ENCODE results near the gene CYP26C1. TPM values are rescaled to one million over a fixed set of nuclear protein-coding genes. Genes with fewer than 3 reads are reported as not detected.
"Not testable (repeated sequence)": the region's sequence is repeated elsewhere in the genome, so short reads cannot be mapped to it uniquely, and the experiment has no call there.

CYP26C1 gene
- total RNA-seq, 1 experiment from 2014 or later = not detected

DNA sequence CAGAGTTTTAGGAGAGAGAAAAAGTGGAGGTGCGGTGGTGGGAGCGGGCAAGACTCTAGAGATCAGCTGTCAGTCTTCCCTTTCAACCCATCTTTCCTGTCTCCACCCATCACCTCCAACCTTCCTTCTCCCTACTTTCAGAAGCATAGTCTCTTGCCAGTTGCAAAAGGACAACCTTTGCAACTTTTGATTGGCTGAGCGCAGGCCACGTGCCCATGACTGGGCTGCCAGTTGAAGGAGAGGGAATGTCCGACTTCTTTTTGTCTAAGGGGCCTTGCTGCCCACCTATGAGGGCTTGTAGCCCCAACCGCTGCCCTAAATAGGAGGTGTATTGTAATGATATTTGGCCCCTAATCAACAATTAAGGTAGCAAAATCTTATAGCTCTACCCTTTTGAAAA is 25.7 kb downstream of the CYP26C1 start:
- Histone ChIP-seq H3K27me3 (no peaks in the 10 kb centered on the region), H3K9me3 (no peaks in the 10 kb centered on the region), H3K4me3 (no peak overlapping the region), H3K36me3 (no peaks in the 10 kb centered on the region)
- DNase-seq = no peak

DNA sequence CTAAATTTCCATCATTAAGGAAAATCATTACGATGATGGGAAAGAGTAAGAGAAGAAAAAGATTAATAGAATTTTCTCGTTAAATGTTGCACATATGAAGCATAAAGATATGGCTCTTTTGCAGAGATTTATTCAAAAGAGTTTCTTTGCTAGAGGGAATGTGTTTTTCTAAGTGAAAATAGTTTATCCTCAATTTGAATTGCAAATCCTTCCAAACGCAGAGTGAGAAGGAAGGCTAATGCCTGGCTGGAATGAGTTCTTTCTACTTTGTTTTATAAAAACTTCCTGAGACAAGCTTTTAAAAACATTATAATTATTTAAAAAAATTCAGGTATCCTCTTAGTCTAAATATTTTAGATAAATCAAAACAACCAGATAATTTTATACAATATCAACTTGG is 27.2 kb downstream of the CYP26C1 start:
- Histone ChIP-seq H3K9me3 (no peaks in the 10 kb centered on the region), H3K36me3 (no peaks in the 10 kb centered on the region), H3K4me3 (no peak overlapping the region), H3K27me3 (no peaks in the 10 kb centered on the region)
- DNase-seq = no peak

GRCh38 chr10:93088466-93088865 is 27.9 kb downstream of the CYP26C1 start:
- H3K27me3 ChIP-seq = no peaks in the 10 kb centered on the region
- no peaks in the 10 kb centered on the region for H3K9me3 ChIP-seq
- H3K36me3 ChIP-seq = no peaks in the 10 kb centered on the region
- no peak overlapping the region for H3K4me3 ChIP-seq
- no peak for DNase-seq

- DNase-seq = no peak
- Histone ChIP-seq H3K9me3 (no peaks in the 10 kb centered on the region), H3K4me3 (no peak overlapping the region), H3K27me3 (no peaks in the 10 kb centered on the region), H3K36me3 (no peaks in the 10 kb centered on the region)
Measured at GRCh38 chr10:93090619-93091018, 30.0 kb downstream of the CYP26C1 start.

DNA sequence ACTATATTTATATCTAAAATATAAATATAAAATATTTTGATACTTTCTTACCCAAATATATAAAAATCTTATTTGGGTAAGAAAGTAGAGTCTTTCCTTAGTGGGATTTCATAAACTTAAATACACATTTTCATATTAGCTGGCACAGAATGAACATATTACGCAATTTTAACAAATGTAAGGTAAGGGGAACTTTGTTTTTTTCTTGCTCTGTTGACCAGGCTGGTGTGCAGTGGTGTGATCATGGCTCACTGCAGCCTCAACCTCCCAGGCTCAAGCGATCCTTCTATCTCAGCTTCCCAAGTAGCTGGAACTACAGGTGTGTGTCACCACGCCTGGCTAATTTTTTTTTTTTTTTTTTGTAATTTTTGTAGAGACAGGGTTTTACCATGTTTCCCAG is 31.4 kb downstream of the CYP26C1 start:
- DNase-seq = no peak
- no peak overlapping the region for H3K4me3 ChIP-seq
- H3K27me3 ChIP-seq = no peaks in the 10 kb centered on the region
- H3K36me3 ChIP-seq = no peaks in the 10 kb centered on the region
- no peaks in the 10 kb centered on the region for H3K9me3 ChIP-seq

- Histone ChIP-seq H3K9me3 (no peaks in the 10 kb centered on the region), H3K4me3 (no peak overlapping the region), H3K36me3 (no peaks in the 10 kb centered on the region), H3K27me3 (no peaks in the 10 kb centered on the region)
- no peak for DNase-seq
Measured at GRCh38 chr10:93095225-93095624, 34.6 kb downstream of the CYP26C1 start.

GRCh38 chr10:93096901-93097300 is 36.3 kb downstream of the CYP26C1 start:
- no peaks in the 10 kb centered on the region for H3K27me3 ChIP-seq
- H3K4me3 ChIP-seq = no peak overlapping the region
- no peaks in the 10 kb centered on the region for H3K9me3 ChIP-seq
- no peaks in the 10 kb centered on the region for H3K36me3 ChIP-seq
- no peak for DNase-seq

DNA sequence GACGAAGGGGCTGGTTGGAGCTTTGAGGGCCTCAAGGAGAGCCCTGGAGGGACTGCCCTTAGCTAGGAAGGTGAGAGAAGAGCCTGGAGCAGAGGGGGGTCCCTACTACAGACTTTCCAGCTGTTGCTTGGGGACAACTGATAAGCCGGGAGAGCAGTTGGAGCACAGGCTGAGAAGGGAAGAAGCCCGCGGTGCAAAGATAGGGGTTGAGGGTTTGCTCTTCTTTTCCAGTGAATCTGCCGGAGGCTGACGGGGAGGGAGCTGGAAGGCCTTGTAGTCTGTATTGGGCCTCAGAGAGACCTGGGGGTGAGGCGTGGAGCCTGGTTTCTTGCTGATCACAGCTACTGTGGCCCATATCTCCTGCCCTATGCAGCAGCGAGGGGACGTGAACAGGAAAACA is 36.8 kb downstream of the CYP26C1 start:
- H3K9me3 ChIP-seq = no peaks in the 10 kb centered on the region
- no peaks in the 10 kb centered on the region for H3K36me3 ChIP-seq
- no peak for DNase-seq
- no peak overlapping the region for H3K4me3 ChIP-seq
- H3K27me3 ChIP-seq = no peaks in the 10 kb centered on the region

- no peaks in the 10 kb centered on the region for H3K9me3 ChIP-seq
- no peaks in the 10 kb centered on the region for H3K36me3 ChIP-seq
- no peak for DNase-seq
- no peak overlapping the region for H3K4me3 ChIP-seq
- no peaks in the 10 kb centered on the region for H3K27me3 ChIP-seq
Measured at GRCh38 chr10:93098816-93099215, 38.2 kb downstream of the CYP26C1 start.

- H3K27me3 ChIP-seq = no peaks in the 10 kb centered on the region
- no peaks in the 10 kb centered on the region for H3K36me3 ChIP-seq
- no peak for DNase-seq
- H3K9me3 ChIP-seq = no peaks in the 10 kb centered on the region; the same call in 1 of the 2 replicates
- H3K4me3 ChIP-seq = no peak overlapping the region
Measured at GRCh38 chr10:93099670-93100069, 39.1 kb downstream of the CYP26C1 start.

DNA sequence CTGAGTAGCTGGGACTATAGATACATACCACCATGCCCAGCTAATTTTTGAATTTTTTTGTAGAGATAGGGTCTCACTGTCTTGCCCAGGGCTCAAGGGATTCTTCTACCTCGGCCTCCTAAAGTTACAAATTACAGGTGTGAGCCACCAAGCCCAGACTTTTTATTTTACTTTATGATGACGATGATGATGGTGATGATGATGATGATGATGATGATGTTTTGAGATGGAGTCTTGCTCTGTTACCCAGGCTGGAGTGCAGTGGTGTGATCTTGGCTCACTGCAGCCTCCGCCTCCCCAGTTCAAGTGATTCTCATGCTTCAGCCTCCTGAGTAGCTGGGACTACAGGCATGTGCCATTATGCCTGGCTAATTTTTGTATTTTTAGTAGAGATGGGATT is 40.5 kb downstream of the CYP26C1 start:
- H3K27me3 ChIP-seq, H3K4me3 ChIP-seq, H3K9me3 ChIP-seq, DNase-seq, H3K36me3 ChIP-seq: not testable (repeated sequence)

GRCh38 chr10:93103953-93104352 is 43.4 kb downstream of the CYP26C1 start:
- Histone ChIP-seq H3K27me3 (no peaks in the 10 kb centered on the region), H3K36me3 (no peaks in the 10 kb centered on the region), H3K9me3 (no peaks in the 10 kb centered on the region; the same call in 1 of the 2 replicates), H3K4me3 (no peak overlapping the region)
- DNase-seq = no peak

DNA sequence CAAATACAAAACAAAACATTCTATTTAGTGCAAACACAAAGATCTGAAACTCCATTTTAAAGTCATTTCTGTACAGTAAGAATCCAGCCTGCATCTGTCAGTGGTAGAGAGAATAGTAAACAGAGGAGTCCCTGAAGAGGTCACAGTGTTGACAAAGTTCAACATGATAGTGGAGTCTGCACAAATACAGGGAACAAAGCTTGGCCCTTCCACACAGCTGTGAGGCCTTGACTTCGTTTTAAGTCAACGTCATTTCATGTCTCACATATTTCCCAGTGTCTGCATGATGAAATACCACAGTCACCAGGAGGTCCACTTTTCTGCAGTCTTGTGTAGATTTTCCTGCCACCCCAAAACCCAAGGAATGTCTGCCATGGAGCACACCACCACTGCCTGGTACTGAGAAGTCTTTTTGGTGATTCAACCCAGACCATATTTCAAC is 46.1 kb downstream of the CYP26C1 start:
- Histone ChIP-seq H3K9me3 (no peaks in the 10 kb centered on the region; the same call in 1 of the 2 replicates), H3K4me3 (no peak overlapping the region), H3K27me3 (no peaks in the 10 kb centered on the region), H3K36me3 (no peaks in the 10 kb centered on the region)
- DNase-seq = no peak

DNA sequence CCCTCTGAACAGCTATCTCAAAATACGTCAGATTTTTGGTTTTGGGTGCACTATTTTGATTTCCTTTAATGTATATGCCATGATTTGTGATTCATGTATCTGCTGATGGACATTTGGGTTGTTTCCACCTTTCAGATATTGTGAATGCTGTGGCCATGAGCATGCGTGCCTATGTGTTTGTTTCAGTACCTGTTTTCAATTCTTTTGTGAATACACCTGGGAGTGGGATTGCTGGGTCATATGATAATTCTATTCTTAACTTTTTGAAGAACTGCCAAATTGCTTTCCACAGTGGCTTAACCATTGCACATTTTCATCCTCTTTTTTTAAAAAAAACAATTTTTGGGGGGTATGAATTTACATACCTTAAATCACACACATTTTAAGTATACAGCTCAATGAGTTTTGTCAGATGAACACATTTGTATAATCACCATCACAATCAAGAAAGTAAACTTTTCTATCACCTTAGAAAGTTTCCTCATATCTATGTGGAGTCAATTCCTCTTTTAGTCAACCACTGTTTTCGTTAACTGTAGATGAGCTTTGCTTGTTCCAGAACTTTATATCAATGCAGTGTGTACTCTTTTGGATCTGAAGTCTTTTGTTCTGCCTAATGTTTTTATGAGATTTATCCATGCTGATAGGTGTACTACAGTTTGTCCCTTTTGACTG is 50.0 kb downstream of the CYP26C1 start:
- no peaks in the 10 kb centered on the region for H3K27me3 ChIP-seq
- H3K4me3 ChIP-seq = no peak overlapping the region
- DNase-seq = no peak
- H3K9me3 ChIP-seq = no peaks in the 10 kb centered on the region
- no peaks in the 10 kb centered on the region for H3K36me3 ChIP-seq

- Histone ChIP-seq H3K36me3 (no peaks in the 10 kb centered on the region), H3K9me3 (no peaks in the 10 kb centered on the region), H3K27me3 (no peaks in the 10 kb centered on the region), H3K4me3 (no peak overlapping the region)
- DNase-seq = no peak
Measured at GRCh38 chr10:93113042-93113441, 52.4 kb downstream of the CYP26C1 start.

DNA sequence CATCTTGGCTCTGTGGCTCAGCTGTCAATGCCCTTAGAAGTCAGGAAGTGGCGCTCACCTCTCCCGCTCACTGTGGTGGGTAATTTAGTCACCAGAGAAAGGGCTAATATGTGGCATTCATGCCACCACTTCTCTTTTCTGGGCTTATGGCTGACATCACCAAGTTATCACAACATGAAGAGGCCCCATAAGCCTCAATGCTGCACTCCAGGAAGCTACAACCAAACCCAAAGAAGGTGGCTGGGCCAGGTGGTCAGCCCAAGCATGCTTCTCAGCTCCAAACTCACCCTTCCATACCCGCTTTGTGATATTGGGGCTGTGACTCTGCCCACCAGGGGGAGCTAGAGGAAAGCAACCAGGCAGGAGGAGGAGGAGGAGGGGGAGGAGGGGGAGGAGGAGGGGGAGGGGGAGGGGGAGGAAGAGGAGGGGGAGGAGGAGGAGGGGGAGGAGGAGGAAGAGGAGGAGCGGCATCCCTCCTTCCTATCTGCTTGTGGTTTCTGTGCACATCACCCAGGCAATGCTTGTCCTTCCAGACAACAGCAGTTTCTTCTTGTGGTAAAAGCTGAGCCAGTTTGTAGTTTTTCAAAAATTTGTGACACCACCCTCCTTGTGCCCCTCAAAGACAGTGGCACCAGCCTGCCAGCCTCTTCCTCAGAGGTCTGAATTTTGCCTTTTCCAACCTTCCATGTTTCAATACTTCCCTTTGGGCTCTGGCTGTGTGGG is 55.2 kb downstream of the CYP26C1 start:
- no peaks in the 10 kb centered on the region for H3K27me3 ChIP-seq
- no peaks in the 10 kb centered on the region for H3K9me3 ChIP-seq
- peak; percentile 40 for DNase-seq
- H3K4me3 ChIP-seq = no peak overlapping the region
- H3K36me3 ChIP-seq = no peaks in the 10 kb centered on the region
